HG02588 (cell line): ENCODE measurements around the gene DMXL2.
"Not testable (repeated sequence)": the region's sequence is repeated elsewhere in the genome, so short reads cannot be mapped to it uniquely, and the experiment has no call there.

ENCODE experiments used
- ATAC-seq: cut with Tn5 transposase; IDR thresholded peaks from one replicate; pipeline ENCODE4 v1.9.1; 2021; ENCODE audit warnings: mild to moderate bottlenecking, moderate library complexity; ENCODE audit not compliant: unreplicated experiment

DMXL2 gene

GRCh38 chr15:51623386-51623938 is 891 bp upstream of the DMXL2 start:
- no peak for ATAC-seq

DNA sequence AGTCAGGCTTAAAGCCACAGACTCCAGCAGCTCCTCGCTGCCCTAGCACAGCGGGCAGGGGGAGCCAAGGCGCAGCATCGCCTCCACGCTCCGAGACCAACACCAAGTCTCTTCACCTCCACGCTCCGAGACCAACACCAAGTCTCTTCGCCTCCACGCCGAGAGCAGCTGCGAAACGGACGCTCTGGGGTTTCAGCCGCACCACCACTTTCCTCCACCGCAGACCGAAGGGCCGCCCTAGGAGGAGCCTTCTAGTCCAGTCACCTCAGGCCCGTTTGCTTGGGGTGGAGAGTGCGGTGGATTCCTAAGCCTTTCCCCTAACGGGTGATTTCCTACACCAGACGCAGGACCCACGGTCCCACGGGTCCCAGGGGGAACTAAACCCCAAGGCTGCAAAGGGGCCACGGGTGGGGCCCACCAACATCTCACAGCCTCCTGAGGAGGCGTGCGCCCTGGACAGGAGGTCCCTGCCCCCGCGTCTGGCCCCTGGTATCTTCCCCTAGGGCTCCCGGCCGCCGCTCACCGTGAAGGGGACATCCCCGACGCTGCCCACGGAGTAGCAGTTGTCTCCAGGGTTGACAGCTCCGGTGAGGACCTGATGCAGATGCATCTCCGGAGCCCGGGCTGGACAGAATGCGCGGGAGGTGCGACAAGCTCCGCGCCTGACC is 501 bp downstream of the DMXL2 start:
- ATAC-seq, result peak; percentile 55

DNA sequence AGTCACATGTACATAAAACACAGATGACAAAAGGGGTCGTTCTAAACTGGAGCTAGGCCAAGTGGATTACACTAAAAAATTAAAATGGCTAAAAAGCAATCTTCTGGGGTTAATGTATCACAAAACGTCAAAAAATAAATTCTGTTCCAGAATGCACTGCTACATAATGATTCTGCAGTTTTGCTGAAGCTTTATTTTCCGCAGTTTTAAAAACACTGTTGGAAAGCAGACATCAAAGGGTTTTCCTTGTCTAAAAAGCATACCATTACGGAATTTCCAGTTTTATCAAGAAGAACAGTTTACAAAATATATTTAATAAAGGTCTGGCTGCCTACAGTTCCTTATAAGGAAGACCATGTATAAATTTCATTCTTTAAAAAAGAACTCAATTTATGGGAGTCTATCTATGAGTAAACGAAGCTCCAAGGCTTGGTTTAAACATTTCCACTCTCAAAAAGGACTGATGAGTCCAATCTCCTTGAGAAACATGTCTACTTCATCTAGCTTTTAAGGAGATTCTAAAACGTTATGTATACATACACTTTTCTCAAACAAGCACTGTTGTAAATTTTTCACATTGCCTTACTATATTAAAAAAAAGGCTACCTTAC is 1.3 kb downstream of the DMXL2 start:
- no peak for ATAC-seq

DNA sequence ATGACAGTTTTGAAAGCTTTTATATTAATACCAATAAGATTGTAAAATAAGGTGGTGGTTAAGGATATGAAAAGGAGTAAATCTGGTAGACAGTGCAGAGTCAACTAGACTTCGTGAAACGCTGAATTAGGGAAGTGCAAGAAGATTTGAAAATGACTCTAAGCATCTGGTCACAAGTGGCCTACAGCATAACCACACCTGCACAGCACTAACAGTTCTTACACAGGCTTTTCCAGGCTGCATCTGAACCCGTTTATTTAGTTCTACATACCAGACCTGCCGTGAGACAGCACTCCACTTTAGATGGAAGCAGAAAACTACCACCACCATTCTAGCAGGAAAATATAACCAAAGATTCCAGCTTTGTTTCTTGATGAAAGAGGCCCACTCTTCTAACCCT is 1.9 kb downstream of the DMXL2 start:
- ATAC-seq, result no peak

DNA sequence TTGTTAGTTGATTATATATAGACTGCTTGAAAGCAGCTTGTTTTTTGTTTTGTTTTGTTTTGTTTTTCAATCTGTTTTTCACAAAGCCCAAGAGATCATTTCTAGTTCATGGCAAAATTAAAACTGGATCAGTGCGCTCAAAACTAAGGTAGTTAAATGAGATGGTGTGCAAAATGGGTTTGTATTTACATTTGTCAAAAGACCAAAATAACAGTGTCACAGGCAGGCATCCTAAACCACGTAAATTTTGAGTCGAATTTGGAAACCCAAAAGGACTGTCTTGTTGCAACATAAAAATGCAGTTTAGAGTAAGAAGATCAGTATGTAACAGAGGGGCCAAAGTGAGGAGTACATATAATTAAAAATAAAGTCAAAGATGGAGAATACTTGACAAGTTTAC is 2.4 kb downstream of the DMXL2 start:
- ATAC-seq, result no peak

DNA sequence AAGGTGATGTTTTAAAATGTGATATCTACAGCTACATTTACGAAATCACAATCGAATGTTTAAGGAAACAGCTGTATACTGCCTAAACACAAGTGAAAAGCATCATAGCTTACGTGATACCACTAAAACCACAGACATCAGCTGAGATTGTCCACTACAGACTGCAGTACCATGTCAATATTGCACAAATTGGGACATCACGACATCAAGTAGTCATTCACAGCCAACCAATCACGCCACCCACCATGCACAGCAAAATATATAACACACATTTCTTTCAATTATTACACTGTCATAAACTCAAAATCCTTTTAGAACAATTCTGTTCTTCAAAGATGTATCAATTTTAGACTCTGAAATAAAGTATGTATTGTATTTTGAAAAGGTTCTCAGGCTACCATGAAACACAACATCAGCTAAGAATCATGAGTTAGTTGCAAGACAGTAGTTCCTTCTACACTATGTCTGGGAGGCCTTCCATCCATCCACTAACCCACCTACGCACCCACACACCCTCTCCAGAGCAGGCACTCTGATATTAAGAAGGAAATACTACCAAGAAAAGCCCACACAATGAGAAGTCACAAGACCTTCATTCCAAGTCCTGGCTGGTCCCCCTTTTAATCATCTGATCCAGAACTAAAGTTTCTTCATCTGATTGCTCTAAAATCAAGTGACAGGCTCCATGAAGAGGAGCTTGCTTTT is 3.1 kb downstream of the DMXL2 start:
- ATAC-seq, result no peak

DNA sequence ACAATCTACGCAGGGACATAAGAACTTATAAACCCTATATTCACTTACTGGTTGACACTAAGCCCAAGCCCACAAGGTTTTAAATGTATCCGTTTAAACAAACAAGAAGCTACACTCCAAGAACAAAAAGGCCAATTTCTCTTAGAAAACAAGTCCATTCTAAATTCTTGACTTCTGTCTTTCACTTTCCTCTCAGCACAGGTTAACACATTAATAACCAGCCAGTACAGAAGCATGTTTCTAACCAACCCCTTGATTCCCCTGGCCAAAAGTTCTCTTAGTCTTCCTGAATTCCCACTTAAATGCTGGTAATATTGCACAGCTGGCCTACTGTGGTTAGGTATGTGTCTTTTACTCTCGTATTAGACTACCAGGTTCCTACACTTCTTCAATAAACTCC is 4.7 kb downstream of the DMXL2 start:
- ATAC-seq, result no peak

- ATAC-seq, result no peak
Measured at GRCh38 chr15:51613951-51614350, 8.6 kb downstream of the DMXL2 start.

- ATAC-seq, result not testable (repeated sequence)
Measured at GRCh38 chr15:51612669-51613068, 9.9 kb downstream of the DMXL2 start.

DNA sequence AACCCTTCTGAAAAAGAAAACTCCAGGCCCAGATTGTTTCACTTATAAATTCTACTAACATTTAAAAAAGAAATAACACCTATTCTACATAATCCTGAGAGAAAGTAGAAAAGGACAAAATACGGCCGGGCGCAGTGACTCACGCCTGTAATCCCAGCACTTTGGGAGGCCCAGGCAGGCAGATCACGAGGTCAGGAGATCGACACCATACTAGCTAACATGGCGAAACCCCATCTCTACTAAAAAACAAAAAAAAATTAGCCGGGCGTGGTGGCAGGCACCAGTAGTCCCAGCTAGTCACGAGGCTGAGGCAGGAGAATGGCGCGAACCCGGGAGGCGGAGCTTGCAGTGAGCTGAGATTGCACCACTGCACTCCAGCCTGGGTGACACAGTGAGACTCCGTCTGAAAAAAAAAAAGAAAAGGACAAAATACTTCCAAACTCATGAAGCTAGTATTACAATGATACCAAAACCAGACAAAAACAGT is 19.1 kb downstream of the DMXL2 start:
- not testable (repeated sequence) for ATAC-seq

DNA sequence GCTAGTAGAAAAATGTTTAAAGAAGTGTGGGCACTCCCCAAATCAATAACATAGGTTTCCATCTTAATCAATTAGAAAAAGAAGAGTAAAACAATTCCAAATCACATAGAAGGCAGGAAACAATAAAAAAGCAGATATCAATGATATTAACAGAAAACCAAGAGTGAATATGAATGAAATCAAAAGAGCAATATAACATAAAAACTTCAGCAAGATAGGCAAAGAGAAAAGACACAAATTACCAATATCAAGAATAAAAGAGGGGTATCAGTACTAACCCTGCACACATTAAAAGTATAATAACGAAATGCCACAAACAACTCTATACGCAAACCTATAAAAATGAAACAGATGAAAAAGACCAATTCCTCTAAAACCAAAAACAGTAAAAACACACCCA is 19.6 kb downstream of the DMXL2 start:
- ATAC-seq, result no peak

- ATAC-seq, result no peak
Measured at GRCh38 chr15:51602484-51602883, 20.1 kb downstream of the DMXL2 start.

- ATAC-seq, result no peak
Measured at GRCh38 chr15:51601801-51602200, 20.8 kb downstream of the DMXL2 start.

- no peak for ATAC-seq
Measured at GRCh38 chr15:51600114-51600513, 22.5 kb downstream of the DMXL2 start.

- ATAC-seq, result no peak
Measured at GRCh38 chr15:51589881-51590568, 32.5 kb downstream of the DMXL2 start.

DNA sequence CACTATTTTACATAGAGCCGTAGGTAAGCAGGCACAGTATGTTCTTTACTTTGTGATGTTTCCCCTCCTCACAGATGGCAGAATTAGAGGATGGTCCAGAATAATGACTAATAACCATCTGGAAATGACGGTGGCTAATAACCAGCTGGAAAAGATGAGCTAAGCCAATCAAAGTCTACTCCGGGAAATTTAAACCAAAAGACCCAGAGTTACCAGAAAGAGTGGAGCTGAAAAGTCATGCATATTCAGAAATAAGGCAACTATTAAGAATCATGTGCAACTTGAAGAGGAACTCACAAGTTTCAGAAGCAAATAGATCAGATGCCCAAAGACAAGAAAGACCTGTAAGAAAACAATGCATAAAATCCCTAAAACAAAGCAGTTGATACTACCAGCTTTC is 33.6 kb downstream of the DMXL2 start:
- no peak for ATAC-seq

GRCh38 chr15:51585986-51586385 is 36.6 kb downstream of the DMXL2 start:
- no peak for ATAC-seq

- ATAC-seq, result no peak
Measured at GRCh38 chr15:51580982-51581381, 41.6 kb downstream of the DMXL2 start.

- ATAC-seq, result no peak
Measured at GRCh38 chr15:51580385-51580784, 42.2 kb downstream of the DMXL2 start.

DNA sequence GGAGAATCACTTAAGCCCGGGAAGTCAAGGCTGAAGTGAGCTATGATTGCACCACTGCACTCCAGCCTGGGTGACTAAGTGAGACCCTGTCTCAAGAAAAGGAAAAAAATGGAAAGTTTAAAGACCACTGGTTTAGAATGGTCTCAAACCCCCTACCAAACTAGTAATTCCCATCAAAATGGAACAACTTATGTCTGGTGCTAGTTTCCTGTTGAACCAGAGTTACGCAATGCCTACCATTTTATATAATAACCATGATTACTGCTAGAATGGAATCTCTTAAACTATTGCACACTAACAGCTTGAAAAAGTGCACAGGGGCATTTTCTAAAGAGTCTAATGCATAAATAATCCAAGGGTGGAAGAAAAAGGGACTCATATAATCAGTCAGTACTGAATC is 43.6 kb downstream of the DMXL2 start:
- ATAC-seq, result no peak

- no peak for ATAC-seq
Measured at GRCh38 chr15:51577636-51578304, 44.8 kb downstream of the DMXL2 start.
